KOPT-K1 (cell line): ENCODE measurements around the gene HTT.

Experiments used
- H3K27ac ChIP-seq: fragments of 200-600 bp; sonication (generic); 2 replicates; pipeline ENCODE4 v1.5.1; 2016; ENCODE audit warnings: antibody characterized with exemption, mild to moderate bottlenecking, low read depth, low read length; ENCODE audit not compliant: poor library complexity, severe bottlenecking
- H3K36me3 ChIP-seq: fragments of 200-600 bp; sonication (generic); 2 replicates; pipeline ENCODE4 v1.5.1; 2017; ENCODE audit warnings: antibody characterized with exemption, mild to moderate bottlenecking, low read length, moderate library complexity; ENCODE audit not compliant: insufficient read depth
- H3K9me3 ChIP-seq: fragments of 200-600 bp; sonication (generic); 2 replicates; pipeline ENCODE4 v1.5.1; 2017; ENCODE audit warnings: antibody characterized with exemption, low read length, mild to moderate bottlenecking; ENCODE audit not compliant: insufficient read depth, poor library complexity, severe bottlenecking

Gene HTT

DNA sequence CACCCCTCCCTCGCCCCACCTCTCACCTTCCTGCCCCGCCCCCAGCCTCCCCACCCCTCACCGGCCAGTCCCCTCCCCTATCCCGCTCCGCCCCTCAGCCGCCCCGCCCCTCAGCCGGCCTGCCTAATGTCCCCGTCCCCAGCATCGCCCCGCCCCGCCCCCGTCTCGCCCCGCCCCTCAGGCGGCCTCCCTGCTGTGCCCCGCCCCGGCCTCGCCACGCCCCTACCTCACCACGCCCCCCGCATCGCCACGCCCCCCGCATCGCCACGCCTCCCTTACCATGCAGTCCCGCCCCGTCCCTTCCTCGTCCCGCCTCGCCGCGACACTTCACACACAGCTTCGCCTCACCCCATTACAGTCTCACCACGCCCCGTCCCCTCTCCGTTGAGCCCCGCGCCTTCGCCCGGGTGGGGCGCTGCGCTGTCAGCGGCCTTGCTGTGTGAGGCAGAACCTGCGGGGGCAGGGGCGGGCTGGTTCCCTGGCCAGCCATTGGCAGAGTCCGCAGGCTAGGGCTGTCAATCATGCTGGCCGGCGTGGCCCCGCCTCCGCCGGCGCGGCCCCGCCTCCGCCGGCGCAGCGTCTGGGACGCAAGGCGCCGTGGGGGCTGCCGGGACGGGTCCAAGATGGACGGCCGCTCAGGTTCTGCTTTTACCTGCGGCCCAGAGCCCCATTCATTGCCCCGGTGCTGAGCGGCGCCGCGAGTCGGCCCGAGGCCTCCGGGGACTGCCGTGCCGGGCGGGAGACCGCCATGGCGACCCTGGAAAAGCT, at the start of gene HTT, which contains the start of gene HTT-AS:
HTT (plus strand) TSS at position 604 of the 768 bp plus-strand sequence; CDS start at position 749, 145 bp downstream.
HTT-AS (minus strand) TSS at position 461 of the 768 bp plus-strand sequence.
- Histone ChIP-seq H3K36me3 (no peaks in the 10 kb centered on the region; the same call in 1 of the 2 replicates), H3K9me3 (no peaks in the 10 kb centered on the region), H3K27ac (peak within 1 kb of the TSS; percentile 65)

DNA sequence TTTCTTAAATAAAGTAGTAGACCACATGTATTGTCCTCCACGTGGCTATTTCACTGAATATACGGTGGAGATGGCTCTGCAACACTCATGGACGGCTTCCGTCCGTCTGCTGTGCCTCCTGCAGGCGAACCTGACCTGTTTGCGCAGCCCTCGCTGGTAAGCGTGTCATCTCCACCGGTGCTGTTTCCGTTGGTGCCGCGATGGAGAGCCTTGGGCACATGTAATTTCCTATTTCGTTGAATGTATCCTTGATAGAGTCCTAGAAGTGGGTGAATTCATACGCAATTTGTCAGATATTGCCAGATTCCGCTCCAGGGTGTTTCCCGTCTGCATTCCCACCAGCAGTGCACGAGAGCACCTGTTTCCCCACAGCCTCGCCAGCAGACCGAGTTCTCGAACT, 48.6 kb upstream of the HTT start:
- H3K27ac ChIP-seq, result no peak overlapping the region
- H3K36me3 ChIP-seq, result no peaks in the 10 kb centered on the region
- peaks cover 6% of the 10 kb centered on the region for H3K9me3 ChIP-seq

DNA sequence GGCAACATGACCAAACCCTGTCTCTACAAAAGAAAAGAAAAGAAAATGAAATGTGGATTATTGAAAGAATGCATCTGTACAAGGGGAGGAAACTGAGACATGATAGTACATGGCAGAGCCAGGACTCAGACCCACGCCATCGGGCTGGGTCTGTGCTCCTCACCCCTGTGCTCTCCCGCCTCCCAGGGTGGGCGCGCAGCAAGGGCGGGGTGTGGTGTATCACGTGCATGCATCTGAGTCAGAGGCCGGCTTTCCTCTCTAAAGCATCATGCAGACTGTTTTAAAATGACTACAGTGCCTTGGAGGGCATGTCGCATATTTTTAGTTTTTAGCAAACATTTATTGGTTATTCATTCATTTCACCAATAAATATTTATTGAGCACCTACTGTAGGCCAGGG, 47.9 kb upstream of the HTT start:
- no peaks in the 10 kb centered on the region for H3K36me3 ChIP-seq
- H3K27ac ChIP-seq, result no peak overlapping the region
- H3K9me3 ChIP-seq, result peaks cover 6% of the 10 kb centered on the region

DNA sequence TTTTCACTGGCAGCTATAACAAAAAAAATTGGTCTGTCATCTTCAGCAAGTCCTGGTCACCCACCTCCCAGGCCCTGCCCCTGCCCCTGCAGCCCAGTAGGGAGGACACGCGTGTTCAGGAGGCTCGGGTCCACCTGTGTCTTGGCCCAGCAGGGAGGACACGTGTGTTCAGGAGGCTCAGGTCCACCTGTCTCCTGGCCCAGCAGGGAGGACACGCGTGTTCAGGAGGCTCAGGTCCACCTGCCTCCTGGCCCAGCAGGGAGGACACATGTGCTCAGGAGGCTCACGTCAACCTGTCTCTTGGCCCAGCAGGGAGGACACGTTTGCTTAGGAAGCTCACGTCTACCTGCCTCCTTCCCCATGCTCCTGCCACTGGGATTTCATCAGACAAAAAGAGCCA, 45.0 kb upstream of the HTT start:
- Histone ChIP-seq H3K9me3 (no peaks in the 10 kb centered on the region), H3K36me3 (no peaks in the 10 kb centered on the region), H3K27ac (no peak overlapping the region)

DNA sequence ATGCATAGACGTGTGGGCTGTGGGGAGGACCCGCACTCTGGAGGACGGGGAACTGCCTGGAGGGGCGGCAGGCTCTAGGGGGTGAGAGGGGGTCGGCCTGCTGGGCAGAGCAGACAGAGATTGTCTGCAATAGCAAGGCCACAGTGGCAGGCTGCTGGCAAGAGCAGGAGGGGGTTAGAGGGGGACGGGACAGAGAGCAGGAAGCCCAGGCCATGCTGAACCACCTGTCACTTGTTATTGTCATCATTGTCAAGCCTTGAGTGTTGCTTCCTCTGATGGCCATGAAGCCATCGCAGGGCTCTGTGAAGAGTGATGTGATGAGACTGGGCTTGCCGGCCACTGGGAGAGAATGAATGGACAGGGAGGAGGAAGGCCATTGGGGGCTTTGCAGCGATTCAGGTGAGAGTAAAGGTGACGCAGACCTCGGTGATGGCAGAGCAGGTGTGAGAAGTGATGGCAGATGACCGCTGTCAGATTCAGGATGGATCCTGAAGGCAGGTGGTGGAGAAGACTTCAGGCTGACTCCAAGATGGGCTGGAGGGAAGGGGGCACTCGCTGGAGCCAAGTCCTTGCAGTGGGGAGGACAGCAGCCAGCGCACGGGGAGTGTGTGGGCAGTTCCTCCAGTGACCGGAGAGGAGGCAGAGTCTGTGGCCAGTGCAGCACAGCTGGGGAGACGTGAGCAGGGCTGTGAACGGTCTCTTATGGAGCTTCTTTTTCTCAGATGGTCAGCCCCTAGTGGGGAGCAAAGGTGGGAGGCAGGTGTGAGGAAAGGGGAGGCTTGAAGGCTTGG, 43.7 kb upstream of the HTT start:
- H3K27ac ChIP-seq, result no peak overlapping the region
- H3K9me3 ChIP-seq, result no peaks in the 10 kb centered on the region
- H3K36me3 ChIP-seq, result no peaks in the 10 kb centered on the region

DNA sequence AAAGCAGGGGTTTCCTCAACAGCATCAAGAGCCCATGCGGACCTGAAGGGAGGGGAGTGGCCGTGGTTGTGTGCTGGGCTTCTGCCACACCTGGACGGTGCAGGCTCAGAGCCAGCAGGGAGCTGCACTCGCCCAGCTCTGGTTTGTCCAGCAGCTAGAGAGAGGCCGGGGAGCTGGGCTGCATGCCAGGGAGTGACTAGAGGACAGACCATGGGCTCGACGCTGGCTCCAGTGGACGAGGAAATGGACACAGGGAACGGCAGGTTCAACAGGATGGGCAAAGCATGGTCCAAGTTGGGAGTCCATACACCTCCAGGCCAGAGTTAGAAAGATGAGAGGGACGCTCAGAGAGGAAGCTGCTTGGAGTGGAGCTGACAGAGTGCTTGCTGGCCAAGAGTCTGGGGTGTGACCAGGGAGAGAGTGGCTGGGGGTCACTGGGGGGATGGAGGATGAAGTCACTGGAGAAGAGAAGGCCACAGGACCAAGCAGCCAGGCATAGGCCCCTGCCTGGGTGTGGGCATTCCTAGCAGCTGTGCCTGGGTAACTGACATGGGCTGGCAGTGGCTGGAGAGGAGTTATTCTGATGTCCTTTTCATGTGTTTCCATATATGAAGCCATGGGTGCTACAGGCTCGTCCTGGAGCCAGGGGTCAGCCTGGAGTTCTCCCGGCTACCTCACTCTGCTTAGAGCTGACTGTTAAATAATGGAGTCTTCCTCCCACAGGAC, 43.0 kb upstream of the HTT start:
- Histone ChIP-seq H3K9me3 (no peaks in the 10 kb centered on the region), H3K36me3 (no peaks in the 10 kb centered on the region), H3K27ac (no peak overlapping the region)

DNA sequence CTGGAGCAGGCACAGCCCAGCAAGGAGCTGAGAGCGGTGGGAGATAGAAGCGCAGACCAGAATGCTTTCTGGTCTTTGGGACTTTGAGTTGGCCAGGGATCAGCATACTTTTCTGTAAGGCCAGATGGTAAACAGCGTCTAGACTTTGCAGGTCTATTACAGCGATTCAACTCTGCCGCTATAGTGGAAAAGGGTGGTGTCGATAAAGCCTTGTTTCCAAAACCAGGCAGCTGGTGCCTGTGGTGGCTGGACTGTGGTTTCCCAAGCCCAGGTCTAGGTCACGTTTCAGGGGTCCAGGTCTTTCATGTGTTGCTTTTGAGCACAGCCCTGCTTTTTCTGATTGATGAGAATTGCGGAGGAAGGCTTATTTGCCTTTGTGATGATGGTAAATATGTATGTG, 40.2 kb upstream of the HTT start:
- H3K36me3 ChIP-seq, result no peaks in the 10 kb centered on the region
- no peak overlapping the region for H3K27ac ChIP-seq
- no peaks in the 10 kb centered on the region for H3K9me3 ChIP-seq

DNA sequence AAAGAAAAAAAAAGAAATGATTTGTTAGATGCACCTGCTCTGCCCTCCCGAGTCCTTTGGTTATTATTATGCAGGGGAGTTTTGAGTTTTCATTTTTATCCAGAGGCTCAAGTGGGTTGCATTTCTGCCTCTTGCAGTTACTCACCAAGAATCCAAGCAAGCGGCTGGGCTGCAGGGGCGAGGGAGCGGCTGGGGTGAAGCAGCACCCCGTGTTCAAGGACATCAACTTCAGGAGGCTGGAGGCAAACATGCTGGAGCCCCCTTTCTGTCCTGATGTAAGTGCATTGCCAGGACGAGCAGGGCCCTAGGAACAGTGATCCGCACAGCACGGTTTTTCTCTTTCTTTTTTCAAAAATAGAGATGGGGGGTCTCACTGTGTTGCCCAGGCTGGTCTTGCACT, 39.2 kb upstream of the HTT start:
- no peaks in the 10 kb centered on the region for H3K36me3 ChIP-seq
- no peaks in the 10 kb centered on the region for H3K9me3 ChIP-seq
- H3K27ac ChIP-seq, result no peak overlapping the region

DNA sequence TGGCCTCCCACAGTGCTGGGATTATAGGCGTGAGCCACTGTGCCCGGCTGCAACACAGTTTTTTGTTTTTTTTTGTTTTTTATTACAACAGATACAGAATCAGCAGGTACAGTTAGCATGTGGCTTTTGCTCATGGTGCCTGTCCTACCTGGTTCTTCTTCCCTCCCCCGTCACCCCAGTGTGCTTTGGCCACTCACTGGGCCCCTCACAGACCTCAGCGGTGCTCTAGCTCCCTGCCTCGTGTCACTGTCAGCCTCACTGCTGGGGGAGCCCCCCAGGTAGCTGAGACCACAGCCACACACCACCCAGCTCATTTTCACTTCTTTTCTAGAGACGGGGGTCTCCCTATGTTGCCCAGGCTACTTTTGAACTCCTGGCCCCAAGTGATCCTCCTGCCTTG, 38.8 kb upstream of the HTT start:
- Histone ChIP-seq H3K9me3 (no peaks in the 10 kb centered on the region), H3K27ac (no peak overlapping the region), H3K36me3 (no peaks in the 10 kb centered on the region)

DNA sequence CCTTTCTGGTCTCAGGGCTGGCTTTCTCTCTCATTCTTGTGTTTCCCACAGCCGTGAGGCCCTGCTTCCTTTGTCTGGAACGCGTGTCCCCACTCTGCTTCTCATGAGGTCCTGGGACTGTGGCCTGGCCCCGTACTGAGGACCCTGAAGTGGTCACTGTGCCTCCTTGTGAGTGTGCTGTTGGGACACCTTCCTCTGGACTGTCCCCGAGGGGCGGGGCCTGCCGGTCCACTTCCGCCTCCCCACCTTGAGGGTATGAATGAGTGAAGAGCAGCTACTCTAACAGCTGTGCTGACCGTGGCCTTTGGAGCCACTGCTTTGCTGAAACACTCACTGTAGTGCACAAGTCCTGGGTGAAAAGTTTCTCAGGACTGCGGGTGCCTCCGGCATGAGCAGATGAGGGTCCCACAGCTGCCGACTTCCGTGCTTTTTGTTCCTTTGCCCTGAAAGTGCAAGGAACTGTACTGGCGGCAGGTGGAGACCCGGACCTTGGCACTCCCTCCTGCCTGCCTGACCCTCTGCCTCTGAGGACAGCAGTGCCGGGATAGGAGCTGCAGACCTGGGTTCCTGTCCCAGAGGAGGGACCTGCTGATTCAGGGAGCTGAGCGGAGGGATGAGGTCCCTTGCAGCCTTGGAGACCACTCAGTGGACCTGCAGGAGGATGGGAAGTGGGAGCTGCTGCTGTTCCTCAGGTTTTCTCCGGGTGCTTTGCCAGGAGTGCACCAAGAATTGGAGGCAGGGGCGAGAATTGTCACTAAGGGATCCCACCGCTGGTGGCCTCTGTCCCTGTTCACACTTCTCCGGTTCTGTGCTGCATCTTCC, 38.1 kb upstream of the HTT start:
- H3K36me3 ChIP-seq, result no peaks in the 10 kb centered on the region
- H3K27ac ChIP-seq, result no peak overlapping the region
- no peaks in the 10 kb centered on the region for H3K9me3 ChIP-seq

DNA sequence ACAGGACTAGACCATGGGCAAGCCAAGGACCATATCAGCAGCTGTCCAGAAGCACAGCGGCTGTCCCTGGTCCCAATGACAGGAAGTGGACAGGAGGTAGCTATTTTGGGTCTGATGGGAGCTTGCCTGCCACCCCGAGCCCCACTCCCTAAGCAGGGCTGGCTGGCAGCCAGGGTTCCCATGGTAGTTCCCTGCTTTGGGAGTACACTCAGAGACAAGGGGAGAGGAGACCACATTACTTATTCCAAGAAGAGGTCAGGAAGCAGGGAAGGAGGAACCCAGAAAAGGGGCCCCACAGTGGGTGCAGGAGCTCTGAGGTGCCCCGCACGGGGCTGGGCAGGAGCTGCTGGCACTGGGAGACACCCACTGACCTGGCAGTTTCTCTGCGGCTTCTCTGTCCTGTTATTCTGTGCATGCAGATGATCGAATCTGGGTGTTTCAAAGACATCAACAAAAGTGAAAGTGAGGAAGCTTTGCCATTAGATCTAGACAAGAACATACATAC, 36.5 kb upstream of the HTT start:
- Histone ChIP-seq H3K36me3 (no peaks in the 10 kb centered on the region), H3K27ac (peak overlapping the region; percentile 27)

DNA sequence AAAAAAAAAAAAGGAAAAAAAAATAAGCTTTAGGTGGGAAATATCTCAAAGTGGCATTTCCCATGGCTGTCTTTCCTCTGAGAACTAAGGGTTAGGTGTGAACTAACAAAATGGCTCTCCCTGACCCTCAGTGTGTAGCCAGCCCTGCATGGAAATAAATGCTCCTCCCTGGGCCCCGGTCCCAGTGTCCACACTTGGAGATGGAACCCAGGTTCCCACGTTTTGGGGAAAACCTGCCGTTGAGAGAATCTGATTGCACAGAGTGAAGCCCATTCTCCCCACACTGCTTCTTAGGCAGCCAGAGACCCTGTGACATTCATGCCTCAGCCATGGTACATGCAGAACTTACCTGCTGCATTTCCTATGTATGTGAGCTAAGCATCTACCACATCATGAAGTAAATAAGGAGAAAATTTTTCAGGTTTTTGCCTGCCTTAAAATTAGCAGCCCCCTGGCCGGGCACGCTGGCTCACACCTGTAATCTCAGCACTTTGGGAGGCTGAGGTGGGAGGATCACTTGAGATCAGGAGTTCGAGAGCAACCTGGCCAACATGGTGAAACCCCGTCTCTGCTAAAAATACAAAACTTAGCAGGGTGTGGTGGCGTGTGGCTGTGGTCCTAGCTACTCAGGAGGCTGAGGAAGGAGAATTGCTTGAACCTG, 34.6 kb upstream of the HTT start:
- Histone ChIP-seq H3K9me3 (no peaks in the 10 kb centered on the region), H3K27ac (no peak overlapping the region), H3K36me3 (no peaks in the 10 kb centered on the region)

More for the DNA sequence above, 36.5 kb upstream of the HTT start:
- H3K9me3 ChIP-seq, result no peaks in the 10 kb centered on the region

DNA sequence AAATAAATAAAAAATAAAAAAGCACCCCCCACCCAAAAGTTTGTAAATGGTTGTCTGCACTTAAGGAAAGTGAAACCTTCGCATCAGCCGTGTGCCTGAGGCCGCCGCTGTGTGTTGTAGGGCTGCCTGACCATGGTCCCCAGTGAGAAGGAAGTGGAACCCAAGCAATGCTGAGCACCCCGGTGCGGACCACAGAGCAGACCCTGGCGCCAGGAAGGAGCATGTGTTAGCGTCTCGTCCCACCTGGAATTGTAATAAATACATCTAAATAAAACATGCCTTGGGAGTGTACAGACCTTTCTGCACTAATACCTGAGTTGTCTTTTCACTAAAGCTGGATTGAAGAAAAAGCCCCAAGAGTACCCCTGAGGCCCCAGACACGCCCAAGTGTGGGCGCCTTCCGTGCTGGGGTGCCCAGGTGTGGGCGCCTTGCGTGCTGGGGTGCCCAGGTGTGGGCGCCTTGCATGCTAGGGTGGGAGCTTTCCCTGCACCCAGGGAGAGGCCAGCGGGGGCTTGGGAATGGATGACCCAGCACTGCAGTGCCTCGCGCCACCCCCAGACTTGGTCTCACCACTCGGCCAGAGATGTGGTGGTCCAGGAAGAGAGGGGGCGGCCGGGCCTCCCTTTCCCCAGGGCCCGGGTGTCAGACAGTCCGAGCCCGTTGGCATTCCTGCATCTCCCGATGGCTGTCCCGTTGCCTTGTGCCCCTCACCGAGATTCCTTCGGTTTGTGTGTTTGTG, 33.9 kb upstream of the HTT start:
- Histone ChIP-seq H3K36me3 (no peaks in the 10 kb centered on the region), H3K9me3 (no peaks in the 10 kb centered on the region), H3K27ac (no peak overlapping the region)
